ENCODE data around the gene KRTAP4-1.
"Not testable (repeated sequence)": the region's sequence is repeated elsewhere in the genome, so short reads cannot be mapped to it uniquely, and the experiment has no call there.

Gene KRTAP4-1

DNA sequence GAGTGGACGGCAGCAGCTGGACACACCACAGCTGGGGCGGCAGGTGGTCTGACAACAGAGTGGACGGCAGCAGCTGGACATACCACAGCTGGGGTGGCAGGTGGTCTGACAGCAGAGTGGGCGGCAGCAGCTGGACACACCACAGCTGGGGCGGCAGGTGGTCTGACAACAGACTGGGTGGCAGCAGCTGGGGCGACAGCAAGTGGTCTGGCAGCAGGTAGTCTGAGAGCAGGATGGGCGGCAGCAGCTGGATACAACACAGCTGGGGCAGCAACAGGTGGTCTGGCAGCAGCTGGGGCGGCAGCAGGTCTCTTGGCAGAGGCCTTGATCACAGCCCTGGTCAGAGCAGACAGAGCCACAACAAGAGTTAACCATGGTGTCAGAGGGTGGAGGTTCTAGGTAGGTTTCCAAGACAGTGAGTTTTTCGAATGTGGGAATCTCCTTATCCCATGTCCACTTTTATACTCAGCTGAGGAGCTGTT lies at the start of gene KRTAP4-1:
KRTAP4-1 (minus strand) TSS at position 432 of the 482 bp plus-strand sequence; CDS start at position 375, 57 bp downstream.
- no peak for DNase-seq (ENCODE audit: low read depth in 2 of 2)

DNA sequence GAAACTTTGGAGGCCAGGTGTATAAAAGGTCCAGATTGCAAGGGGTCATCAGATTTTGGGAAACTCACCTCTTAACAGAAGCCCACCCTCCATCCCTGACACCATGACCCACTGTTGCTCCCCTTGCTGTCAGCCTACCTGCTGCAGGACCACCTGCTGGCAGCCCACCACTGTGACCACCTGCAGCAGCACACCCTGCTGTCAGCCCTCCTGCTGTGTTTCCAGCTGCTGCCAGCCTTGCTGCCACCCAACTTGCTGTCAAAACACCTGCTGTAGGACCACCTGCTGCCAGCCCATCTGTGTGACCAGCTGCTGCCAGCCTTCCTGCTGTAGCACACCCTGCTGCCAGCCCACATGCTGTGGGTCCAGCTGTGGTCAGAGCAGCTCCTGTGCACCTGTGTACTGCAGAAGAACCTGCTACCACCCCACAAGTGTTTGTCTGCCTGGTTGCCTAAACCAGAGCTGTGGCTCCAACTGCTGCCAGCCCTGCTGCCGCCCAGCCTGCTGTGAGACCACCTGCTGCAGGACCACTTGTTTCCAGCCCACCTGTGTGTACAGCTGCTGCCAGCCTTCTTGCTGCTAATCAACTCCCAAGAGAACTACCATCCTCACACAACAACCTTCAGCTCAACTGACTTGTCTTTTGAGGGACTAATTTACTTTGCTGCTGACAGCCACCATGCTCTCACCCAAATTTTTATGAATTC lies 47.8 kb upstream of the KRTAP4-1 start, which contains the start of gene KRTAP9-3:
KRTAP9-3 (plus strand) TSS at position 51 of the 707 bp plus-strand sequence; CDS start at position 104, 53 bp downstream.
- DNase-seq (ENCODE audit: low read depth in 2 of 2), result not testable (repeated sequence)

GRCh38 chr17:41231731-41232130 lies 47.0 kb upstream of the KRTAP4-1 start:
- no peak for DNase-seq (ENCODE audit: low read depth in 2 of 2)

DNA sequence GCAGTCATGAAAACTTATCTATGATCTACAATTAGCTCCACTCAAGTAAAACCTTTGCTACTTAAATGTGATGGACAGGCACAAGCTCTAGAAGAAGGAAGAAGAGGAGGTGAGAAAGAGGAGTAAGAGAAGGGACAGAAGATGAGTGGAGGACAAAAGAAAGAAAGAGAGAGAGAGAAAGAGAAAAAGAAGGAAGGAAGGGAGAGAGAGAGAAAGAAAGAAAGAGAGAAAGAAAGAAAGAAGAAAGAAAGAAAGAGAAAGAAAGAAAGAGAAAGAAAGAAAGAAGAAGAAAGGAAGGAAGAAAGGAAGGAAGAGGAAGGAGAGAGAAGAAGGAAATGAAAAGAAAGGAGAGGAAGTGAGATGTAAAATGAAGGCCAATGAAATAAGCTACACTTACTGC lies 45.4 kb upstream of the KRTAP4-1 start:
- no peak for DNase-seq (ENCODE audit: low read depth in 2 of 2)

DNA sequence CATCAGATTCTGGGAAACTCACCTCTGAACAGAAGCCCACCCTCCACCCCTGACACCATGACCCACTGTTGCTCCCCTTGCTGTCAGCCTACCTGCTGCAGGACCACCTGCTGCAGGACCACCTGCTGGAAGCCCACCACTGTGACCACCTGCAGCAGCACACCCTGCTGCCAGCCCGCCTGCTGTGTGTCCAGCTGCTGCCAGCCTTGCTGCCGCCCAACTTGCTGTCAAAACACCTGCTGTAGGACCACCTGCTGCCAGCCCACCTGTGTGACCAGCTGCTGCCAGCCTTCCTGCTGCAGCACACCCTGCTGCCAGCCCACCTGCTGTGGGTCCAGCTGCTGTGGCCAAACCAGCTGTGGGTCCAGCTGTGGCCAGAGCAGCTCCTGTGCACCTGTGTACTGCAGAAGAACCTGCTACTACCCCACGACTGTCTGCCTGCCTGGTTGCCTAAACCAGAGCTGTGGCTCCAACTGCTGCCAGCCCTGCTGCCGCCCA lies 41.9 kb upstream of the KRTAP4-1 start, which contains the start of gene KRTAP9-2:
KRTAP9-2 (plus strand) TSS at position 51 of the 498 bp plus-strand sequence; CDS start at position 58, 7 bp downstream.
- DNase-seq (ENCODE audit: low read depth in 2 of 2), result not testable (repeated sequence)

GRCh38 chr17:41226051-41226450 lies 41.3 kb upstream of the KRTAP4-1 start:
- DNase-seq (ENCODE audit: low read depth in 2 of 2), result no peak

GRCh38 chr17:41223821-41224220 lies 39.1 kb upstream of the KRTAP4-1 start:
- DNase-seq (ENCODE audit: low read depth in 2 of 2), result no peak

DNA sequence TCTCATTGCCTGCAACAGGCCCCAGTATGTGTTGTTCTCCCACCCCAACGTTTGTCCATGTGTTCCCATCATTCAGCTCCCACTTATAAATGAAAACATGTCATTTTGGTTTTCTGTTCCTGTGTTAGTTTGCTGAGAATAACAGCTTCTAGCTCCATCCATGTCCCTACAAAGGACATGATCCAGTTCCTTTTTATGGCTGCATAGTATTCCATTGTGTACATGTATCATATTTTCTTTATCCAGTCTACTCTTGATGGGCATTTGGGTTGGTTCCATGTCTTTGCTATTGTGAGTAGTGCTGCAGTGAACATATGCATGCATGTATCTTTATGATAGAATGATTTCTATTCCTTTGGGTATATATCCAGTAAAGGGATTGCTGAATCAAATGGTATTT lies 31.0 kb upstream of the KRTAP4-1 start:
- no peak for DNase-seq (ENCODE audit: low read depth in 2 of 2)

- no peak for DNase-seq (ENCODE audit: low read depth in 2 of 2)
Observed at GRCh38 chr17:41212524-41213169, 27.9 kb upstream of the KRTAP4-1 start.

DNA sequence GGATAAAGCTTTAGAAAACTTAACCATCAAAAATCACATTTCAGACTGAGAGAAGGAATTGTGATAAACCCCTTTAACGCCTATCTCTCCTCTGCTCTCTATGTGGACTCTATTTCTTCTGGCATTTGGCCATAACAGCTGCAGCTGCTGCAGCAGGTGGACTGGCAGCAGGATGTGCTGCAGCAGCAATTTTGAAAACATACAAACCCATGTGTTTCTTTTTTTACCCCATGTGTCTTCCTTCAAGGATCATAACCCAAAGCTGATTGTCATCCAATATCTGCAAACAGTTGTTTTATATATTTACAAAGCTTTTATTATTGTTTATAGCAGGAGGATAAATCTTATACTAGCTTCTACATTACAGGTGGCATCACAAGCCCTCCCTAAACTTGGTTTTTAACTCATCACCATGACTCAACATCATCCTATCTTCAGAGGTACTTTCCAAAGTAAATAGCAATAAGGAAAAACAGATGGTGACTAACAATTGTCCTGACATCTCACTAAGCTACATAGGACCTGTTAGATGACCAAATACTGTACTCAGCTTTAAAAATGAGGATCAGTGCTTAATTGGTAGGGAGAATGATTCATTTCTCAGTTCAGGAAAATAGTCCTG lies 27.2 kb upstream of the KRTAP4-1 start:
- DNase-seq (ENCODE audit: low read depth in 2 of 2), result no peak

GRCh38 chr17:41199421-41200078 lies 14.8 kb upstream of the KRTAP4-1 start:
- no peak for DNase-seq (ENCODE audit: low read depth in 2 of 2)

DNA sequence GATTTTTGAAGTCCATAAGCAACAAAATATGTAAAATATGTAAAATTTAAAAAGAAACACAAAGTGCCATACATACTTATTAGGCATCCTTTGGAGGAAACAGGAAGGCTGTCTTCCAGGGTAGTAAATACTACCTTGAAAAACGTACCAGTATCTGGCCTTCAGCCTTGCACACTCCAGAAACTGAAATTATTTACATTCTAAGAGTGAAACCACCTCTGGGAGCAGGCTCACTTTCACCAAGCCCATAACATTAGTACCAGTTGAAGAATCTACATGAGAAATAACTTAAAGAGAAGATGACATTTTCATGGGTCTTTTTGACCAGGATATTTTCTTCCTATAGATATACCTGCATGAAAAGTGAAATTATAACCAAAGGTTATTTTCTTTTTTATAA lies 11.4 kb upstream of the KRTAP4-1 start:
- DNase-seq (ENCODE audit: low read depth in 2 of 2), result no peak

DNA sequence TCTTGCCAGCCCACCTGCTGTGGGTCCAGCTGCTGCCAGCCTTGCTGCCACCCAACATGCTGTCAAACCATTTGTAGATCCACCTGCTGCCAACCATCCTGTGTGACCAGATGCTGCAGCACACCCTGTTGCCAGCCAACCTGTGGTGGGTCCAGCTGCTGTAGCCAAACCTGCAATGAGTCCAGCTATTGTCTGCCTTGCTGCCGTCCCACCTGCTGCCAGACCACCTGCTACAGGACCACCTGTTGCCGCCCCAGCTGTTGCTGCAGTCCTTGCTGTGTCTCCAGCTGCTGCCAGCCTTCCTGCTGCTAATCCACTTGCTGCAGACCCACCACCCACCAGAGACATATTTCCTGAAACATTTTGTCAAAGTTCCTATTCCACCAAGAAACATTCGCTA lies 5.6 kb upstream of the KRTAP4-1 start:
- no peak for DNase-seq (ENCODE audit: low read depth in 2 of 2)

GRCh38 chr17:41189837-41190318 lies 5.2 kb upstream of the KRTAP4-1 start, which contains the start of gene KRTAP9-1:
TSS of gene KRTAP9-1 (plus strand) at chr17:41189887. CDS start at chr17:41189887, 0 bp downstream.
- not testable (repeated sequence) for DNase-seq (ENCODE audit: low read depth in 2 of 2)

GRCh38 chr17:41186872-41187271 lies 2.2 kb upstream of the KRTAP4-1 start:
- DNase-seq (ENCODE audit: low read depth in 2 of 2), result no peak

- no peak for DNase-seq (ENCODE audit: low read depth in 2 of 2)
Observed at GRCh38 chr17:41185001-41185400, 290 bp upstream of the KRTAP4-1 start.

GRCh38 chr17:41178843-41179616 lies 5.7 kb downstream of the KRTAP4-1 start:
- DNase-seq (ENCODE audit: low read depth in 2 of 2), result no peak

GRCh38 chr17:41178341-41178740 lies 6.4 kb downstream of the KRTAP4-1 start:
- DNase-seq (ENCODE audit: low read depth in 2 of 2), result no peak

GRCh38 chr17:41177727-41178271 lies 6.9 kb downstream of the KRTAP4-1 start, which contains the start of gene KRTAP4-2:
TSS of gene KRTAP4-2 (minus strand) at chr17:41178221. CDS start at chr17:41178164, 57 bp downstream.
- DNase-seq (ENCODE audit: low read depth in 2 of 2), result no peak

- no peak for DNase-seq (ENCODE audit: low read depth in 2 of 2)
Observed at GRCh38 chr17:41176744-41177387, 7.8 kb downstream of the KRTAP4-1 start.

Measured in stimulated activated CD4-positive, alpha-beta T cell treated with anti-CD3 and anti-CD28 coated beads, Interleukin-1b, Interleukin-23, amount 100 ng/mL, for 4 hours (primary cell).